ENCODE measurements around the gene LMO7.

LMO7 gene

DNA sequence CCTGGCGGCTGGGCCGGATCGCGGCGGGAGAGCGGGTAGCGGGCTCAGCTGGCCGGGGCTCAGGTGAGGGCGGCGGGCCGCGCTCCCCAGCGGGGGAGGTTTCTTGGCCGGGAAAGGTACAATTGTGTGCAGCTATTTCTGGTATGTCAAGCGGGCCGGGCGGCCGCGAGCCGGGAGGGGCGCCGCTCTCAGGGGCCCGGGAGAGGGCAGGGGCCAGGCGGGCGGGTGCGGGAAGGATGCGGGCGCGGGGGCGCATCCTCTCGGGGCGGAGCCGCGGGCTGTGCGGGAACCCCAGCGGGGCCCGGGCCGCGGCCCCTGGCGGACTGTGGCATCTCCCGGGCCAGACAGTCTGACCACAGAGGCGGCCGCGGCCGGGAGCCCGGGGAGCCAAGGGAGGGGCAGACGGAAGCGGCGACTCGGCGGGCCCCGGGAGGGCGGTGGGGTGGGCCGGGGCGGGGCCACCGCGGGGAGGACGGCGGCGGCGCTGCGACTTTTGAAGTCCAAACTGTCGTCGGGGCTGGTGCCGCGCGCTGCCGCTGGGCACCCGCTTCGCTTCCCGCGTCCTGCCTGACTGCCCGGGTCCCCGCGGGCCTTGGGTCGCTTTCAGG is at the start of gene LMO7:
LMO7 (plus strand) TSS at position 503 of the 608 bp plus-strand sequence. CDS start 328 bp downstream, outside the sequence.
- no peak for DNase-seq

- no peak for DNase-seq
These were observed 48.5 kb upstream of the LMO7 start for GRCh38 chr13:75587679-75588078.

- DNase-seq: no peak
These were observed 39.4 kb upstream of the LMO7 start for GRCh38 chr13:75596657-75597182.

DNA sequence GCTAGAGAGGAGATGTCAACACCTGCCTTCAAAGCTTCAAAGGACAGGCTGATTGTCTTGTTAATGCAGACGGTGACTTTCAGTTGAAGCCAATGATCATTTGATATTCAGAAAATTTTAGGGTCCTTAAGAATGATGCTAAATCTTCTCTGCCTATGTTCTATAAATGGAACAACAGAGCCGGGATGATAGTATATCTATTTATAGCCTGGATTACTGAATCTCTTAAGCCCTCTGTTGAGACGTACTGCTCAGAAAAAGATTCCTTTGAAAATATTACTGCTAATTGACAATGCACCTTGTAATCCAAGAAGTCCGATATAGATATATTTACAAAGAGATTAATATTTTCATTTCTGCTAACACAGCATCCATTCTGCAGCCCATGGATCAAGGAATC is 35.8 kb upstream of the LMO7 start:
- no peak for DNase-seq

DNA sequence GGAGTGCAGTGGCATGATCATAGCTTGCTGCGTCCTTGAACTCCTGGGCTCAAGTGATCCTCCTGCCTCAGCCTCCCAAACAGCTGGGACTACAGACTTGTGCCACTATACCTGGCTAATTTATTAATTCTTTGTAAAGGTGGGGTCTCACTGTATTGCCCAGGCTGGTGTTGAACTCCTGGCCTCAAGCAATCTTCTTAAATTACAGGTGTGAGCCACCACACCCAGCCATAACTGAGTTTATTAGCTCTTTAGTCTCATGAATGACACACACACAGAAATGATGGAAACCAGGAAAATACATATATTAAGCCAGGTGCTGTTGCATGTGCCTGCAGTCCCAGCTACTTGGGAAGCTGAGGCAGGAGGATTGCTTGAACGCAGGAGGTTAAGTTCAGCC is 33.1 kb upstream of the LMO7 start:
- no peak for DNase-seq

DNA sequence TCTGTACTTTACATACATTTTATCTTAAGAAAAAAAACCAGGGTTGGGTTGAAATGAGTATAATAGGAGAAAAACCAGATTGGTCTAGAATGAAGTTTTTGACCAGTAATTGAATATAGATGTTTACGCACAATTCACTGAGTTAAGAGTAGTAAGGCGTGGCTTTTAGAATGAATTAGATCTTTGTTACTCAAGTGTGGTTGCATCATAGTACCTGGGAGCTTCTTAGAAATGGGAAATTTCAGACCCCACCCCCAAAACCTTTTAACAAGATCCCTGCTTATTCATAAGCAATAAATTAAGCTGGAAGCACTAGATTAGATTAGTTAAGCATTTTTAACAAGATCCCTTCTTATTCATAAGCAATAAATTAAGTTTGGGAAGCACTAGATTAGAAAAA is 28.7 kb upstream of the LMO7 start:
- DNase-seq: no peak

- DNase-seq: no peak
These were observed 25.7 kb upstream of the LMO7 start for GRCh38 chr13:75610466-75610865.

DNA sequence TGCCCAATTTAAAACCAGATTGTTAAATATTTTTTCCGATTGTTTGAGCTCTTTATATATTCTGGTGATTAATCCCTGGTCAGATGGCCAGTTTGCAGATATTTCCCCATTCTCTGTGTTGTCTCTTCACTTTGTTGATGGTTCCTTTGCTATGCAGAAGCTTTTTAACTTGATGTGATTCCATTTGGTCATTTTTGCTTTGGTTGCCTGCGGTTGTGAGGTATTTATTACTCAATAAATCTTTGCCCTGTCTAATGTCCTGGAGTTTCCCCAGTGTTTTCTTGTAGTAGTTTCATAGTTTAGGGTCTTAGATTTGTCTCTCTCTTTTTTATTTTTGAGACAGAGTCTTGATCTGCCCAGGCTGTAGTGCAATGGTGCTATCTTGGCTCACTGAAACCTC is 23.8 kb upstream of the LMO7 start:
- no peak for DNase-seq

- no peak for DNase-seq
These were observed 18.9 kb upstream of the LMO7 start for GRCh38 chr13:75617230-75617629.

DNA sequence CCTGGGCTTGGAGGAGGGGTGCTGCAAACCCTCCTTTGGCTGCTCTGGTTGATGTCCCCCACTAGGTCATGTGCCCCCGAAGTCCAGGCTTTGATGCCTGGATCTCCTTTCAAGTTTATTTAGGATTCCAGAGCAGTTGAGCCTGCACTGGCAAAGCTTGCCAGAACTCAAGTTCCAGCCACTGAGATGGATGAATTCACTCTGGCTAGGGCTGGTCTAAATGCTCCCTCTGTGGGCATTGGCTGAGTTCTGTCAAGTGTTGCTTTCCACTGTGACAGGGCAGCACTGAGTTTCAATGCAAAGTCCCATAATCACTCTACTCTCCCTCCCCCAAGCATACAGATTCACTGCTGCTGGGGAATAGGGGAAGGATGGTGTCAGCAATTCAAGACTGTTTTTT is 17.8 kb upstream of the LMO7 start:
- no peak for DNase-seq

- DNase-seq: no peak
These were observed 16.1 kb upstream of the LMO7 start for GRCh38 chr13:75620020-75620419.

GRCh38 chr13:75621147-75621546 is 15.0 kb upstream of the LMO7 start:
- no peak for DNase-seq

DNA sequence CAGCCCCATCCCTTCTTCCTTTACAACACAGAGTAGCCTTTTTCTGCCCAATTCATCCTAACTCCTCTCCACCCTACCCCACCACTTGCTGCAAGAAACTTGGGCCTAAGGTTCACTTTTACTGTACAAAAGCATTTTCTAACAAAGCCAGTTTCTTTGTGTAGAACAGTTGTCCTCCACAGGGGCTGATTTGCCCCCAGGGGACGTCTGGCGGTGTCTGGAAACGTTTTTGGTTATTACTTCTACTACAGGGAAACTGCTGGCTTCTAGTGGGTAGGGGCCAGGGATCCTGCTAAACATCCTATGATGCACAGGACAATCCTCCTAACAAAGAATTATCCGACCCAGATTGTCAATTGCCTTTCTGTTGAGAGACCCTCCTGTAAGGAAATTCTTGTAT is 7.3 kb upstream of the LMO7 start:
- no peak for DNase-seq

DNA sequence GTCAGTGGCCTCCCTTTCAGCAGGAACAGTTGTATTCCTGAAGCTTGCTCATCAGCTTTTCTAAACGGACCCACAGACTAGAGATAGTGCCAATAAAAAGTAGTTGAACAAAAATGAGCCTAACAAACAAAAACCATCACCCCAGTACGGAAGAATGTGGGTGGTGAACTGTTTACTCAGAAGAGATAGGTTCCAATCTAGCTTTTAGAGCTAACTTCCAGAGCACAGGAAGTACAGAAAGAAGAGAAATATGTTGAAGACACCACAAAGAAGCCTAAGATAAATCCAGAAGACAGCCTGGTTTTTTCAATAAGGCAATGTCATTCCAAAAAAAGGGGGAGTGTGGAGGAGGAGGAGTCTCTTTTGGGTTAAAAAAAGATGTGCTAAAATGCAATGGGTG is 2.8 kb upstream of the LMO7 start:
- no peak for DNase-seq

DNA sequence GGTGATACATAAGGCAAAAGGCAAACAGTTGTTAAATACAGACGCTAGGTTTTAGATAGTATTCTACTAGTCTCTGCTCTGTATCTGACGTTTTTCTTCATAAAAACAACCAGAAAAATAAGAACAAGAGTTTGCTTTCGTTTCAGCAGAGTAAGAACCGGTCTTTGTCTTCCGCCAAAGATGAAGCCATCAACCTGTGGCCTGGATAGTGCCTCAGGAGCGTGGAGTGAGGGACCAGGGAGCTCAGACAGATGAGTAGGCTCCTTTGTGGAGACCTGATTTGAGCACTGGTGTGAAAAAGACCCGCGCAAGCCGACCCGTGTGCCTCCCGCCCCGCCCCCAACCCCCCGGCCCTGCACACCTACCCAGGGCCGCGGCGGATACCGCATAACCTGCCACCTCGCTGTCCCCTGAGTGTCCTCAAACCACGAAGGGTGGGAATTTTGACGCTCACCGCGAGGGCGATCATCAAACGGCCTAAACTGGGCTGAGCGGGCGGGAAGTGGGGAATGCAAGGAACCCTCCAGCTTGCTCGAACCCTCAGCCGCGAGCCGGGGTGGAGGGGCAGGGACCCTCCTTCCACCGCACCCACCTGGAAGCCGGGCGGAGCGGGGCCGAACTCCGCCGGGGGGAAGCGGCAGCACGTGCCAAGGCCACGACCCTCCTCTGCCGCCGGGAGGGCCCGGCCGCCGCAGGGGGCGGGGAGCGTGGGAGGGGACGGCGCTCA is 866 bp upstream of the LMO7 start:
- no peak for DNase-seq

DNA sequence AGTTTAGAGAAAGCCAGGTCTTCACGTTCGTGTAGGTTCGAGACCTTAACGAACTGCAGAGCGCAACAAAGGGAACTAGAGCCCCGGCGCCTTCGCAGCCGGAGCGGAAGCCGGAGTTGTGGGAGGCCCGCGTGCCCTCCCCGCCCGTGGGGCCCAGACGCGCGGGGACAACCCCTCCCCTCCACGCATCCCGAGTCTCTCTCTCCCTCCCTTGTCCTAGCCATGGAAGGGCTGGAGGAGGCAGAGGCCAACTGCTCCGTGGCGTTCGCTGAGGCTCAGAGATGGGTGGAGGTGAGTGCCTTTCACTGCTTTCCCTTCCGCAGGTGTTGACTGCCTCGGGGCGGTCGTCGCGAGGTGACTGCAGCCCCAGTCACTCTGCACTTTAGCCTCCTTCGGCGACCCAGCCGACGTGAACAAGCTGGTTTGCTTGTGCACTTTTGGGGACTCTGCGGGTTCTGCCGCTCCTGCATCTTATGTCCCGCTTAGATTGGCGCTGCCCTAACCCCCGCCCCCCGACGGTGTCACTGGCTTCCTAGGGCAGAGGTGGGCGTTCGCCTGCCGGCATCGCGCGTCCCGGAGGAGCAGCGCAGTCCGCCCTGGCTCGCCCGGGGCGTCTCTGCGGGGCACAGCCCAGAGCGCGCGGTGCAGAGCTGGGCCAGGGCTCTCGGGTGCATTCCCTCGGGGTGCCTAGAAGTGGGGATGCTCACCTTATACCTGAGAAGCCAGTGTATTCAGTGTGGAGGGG is 478 bp downstream of the LMO7 start:
- DNase-seq: no peak

- DNase-seq: no peak
These were observed 1.1 kb downstream of the LMO7 start for GRCh38 chr13:75637181-75637750.

- no peak for DNase-seq
These were observed 3.3 kb downstream of the LMO7 start for GRCh38 chr13:75639454-75639853.

GRCh38 chr13:75641026-75641425 is 4.9 kb downstream of the LMO7 start:
- no peak for DNase-seq

DNA sequence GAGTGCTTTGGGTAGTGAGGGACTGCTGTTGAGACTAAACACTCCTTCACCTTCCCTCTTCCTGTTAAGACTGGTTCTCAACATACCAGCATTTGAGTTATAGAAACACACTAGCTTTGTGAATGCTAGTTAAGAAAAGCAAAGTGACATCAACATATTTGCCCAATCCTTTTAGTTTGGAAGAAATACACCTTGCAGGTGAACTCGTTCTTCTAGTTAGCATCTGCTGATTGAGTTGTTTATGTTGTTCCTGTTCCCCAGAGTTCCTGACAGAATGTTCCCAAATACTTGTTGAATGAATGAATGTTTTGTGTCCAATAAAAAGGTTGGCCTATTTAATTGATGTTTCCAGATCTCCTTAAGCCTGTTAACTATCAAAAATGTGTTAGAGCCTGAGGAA is 7.1 kb downstream of the LMO7 start:
- DNase-seq: no peak

GRCh38 chr13:75643693-75644092 is 7.6 kb downstream of the LMO7 start:
- no peak for DNase-seq

GRCh38 chr13:75645141-75645540 is 9.0 kb downstream of the LMO7 start:
- no peak for DNase-seq

DNA sequence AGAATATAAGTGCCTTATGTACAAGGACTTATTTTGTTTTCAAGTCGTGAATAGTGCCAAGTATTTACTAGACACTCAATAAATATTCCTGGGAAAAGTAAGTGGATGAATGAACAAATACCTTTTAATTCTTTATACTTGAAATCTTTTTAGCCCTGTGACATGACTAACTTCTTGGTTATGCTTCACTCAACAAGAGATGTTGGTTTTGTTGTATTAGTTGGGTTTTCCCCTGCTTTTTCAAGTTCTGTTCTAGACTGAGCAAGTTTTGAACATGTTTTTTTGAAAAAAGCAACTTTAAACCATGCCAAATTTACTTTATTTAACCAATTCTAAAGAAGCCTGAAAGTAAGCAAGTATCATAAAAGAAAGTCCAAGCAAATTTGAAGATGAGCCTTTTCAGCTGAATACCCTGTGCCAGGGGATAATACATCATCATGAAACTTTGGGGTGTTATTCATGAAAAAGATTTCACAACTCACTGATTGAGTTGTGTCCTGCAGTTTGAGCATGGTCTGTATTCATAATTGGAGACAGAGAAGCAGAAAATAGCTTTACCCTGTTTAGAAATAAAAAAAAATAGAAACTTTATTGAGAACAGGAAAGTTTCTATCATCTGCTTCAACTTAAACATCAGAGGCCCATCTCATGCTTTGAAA is 11.1 kb downstream of the LMO7 start:
- no peak for DNase-seq
